H7 (cell line): Measurements from ENCODE around the gene DEFB129. TPM values are rescaled to one million over a fixed set of nuclear protein-coding genes. Genes with fewer than 3 reads are reported as not detected.
"Not testable (repeated sequence)": the region's sequence is repeated elsewhere in the genome, so short reads cannot be mapped to it uniquely, and the experiment has no call there.

Experiments
- DNase-seq: peaks from one replicate; pipeline ENCODE4 v3.0.0; 2012
- H3K27me3 ChIP-seq: 2 replicates; pipeline ENCODE4 v1.6.0; 2011; ENCODE audit warnings: mild to moderate bottlenecking, low read length; ENCODE audit not compliant: control insufficient read depth, insufficient read depth
- H3K36me3 ChIP-seq: replicated peaks from 2 replicates; pipeline ENCODE4 v1.5.1; 2011; ENCODE audit warnings: low read length; ENCODE audit not compliant: control insufficient read depth, insufficient read depth
- H3K4me3 ChIP-seq: 2 replicates; pipeline ENCODE4 v1.5.1; 2011; ENCODE audit warnings: low read depth, mild to moderate bottlenecking, control low read depth, low read length, moderate library complexity; ENCODE audit not compliant: insufficient read depth
- total RNA-seq: library from RNA; depleted of rRNA; stranded (reverse); fragments of >200 nt; shearing (Covaris generic); gene quantifications from 2 replicates; pipeline ENCODE4 v1.2.3, GENCODE V29; 2014

The DEFB129 gene
- total RNA-seq, 1 experiment from 2014 or later, result not detected

GRCh38 chr20:225879-226278 is 1.2 kb upstream of the DEFB129 start:
- DNase-seq, H3K4me3 ChIP-seq, H3K27me3 ChIP-seq, H3K36me3 ChIP-seq: not testable (repeated sequence)

DNA sequence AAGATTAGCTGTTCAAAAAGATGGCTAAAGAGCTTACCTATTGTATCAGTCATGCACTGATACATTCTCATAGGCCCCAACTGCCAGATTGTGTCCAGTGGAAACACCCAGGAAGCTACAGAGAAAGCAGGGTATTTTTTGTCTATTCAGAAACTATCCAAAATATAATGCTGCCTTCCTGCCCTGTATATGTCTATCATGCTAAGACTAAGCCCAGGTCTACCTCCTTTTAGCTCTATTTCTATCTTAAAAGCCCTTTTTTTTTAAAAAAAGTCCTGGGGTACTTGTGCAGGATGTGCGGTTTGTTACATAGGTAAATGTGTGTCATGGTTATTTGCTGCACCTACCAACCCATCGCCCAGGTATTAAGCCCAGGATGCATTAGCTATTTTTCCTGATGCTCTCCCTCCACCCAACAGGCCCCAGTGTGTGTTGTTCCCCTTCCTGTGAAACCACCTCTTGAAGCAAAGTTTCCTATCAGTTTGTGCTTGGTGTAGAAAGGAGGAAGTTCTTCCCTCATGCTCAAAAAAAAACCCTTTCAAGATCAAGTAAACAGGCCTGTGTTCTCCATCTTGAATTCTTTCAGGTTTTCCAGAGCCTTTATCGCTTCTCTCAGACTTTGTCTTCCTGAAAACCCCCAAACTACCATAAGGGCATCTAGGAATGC is 514 bp downstream of the DEFB129 start:
- Histone ChIP-seq H3K4me3 (no peak overlapping the region), H3K36me3 (no peaks in the 10 kb centered on the region), H3K27me3 (no peaks in the 10 kb centered on the region; the same call in 1 of the 2 replicates)
- no peak for DNase-seq

DNA sequence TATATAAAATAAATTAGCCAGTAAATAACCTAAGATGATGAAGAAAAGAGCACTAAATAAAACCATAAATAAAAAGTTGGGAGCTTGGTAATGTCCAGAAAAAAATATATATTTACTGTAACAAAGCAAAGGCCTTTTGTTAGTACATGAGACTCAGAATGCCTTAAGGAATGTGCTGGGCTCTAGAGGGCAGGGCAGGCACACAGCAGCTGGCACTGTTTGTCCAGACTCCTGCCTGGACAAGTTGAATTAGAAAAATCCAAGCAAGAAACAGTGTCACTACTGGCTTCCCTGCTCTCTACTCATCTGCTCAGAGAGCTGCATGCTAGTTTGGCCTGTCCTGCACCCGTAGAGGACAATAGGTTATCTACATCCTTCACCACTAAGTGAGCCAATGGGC is 8.8 kb downstream of the DEFB129 start:
- Histone ChIP-seq H3K4me3 (no peak overlapping the region), H3K27me3 (peaks cover 14% of the 10 kb centered on the region)
- no peak for DNase-seq

GRCh38 chr20:237489-237888 is 10.4 kb downstream of the DEFB129 start:
- DNase-seq, result no peak
- H3K27me3 ChIP-seq, result peaks cover 20% of the 10 kb centered on the region

More for the DNA sequence above, 8.8 kb downstream of the DEFB129 start:
- H3K36me3 ChIP-seq, result no peaks in the 10 kb centered on the region

DNA sequence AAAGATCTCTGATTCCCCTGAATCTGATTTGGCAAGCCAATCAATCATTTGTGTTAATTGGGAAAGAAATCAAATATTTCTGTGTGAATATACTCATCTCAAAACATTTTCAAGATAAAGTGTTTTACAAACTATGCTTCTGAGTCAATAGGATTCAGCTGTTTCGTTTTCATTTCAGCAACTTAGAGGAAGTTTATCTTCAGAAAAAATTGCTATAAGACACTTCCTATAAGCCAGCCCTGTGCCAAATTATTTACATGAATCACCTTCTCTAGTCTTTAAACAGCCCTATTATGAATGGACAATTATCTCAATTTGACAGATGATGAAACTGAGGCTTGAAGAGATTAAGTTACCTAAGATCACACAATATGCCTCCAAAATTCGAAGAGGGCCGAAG is 10.9 kb downstream of the DEFB129 start:
- H3K27me3 ChIP-seq, result peaks cover 22% of the 10 kb centered on the region
- H3K4me3 ChIP-seq, result no peak overlapping the region
- no peak for DNase-seq
- no peaks in the 10 kb centered on the region for H3K36me3 ChIP-seq

More at GRCh38 chr20:237489-237888, 10.4 kb downstream of the DEFB129 start:
- Histone ChIP-seq H3K36me3 (no peaks in the 10 kb centered on the region), H3K4me3 (no peak overlapping the region)

- Histone ChIP-seq H3K27me3 (peaks cover 34% of the 10 kb centered on the region), H3K4me3 (no peak overlapping the region), H3K36me3 (no peaks in the 10 kb centered on the region)
- DNase-seq, result no peak
These were observed 15.8 kb downstream of the DEFB129 start for GRCh38 chr20:242905-243304.

- DNase-seq, result no peak
These were observed 24.3 kb downstream of the DEFB129 start for GRCh38 chr20:251354-251753.

GRCh38 chr20:252801-253200 is 25.7 kb downstream of the DEFB129 start:
- Histone ChIP-seq H3K27me3 (peaks cover 68% of the 10 kb centered on the region), H3K4me3 (no peak overlapping the region), H3K36me3 (no peaks in the 10 kb centered on the region)
- DNase-seq, result no peak

More at GRCh38 chr20:251354-251753, 24.3 kb downstream of the DEFB129 start:
- Histone ChIP-seq H3K36me3 (no peaks in the 10 kb centered on the region), H3K4me3 (no peak overlapping the region), H3K27me3 (peaks cover 60% of the 10 kb centered on the region)

DNA sequence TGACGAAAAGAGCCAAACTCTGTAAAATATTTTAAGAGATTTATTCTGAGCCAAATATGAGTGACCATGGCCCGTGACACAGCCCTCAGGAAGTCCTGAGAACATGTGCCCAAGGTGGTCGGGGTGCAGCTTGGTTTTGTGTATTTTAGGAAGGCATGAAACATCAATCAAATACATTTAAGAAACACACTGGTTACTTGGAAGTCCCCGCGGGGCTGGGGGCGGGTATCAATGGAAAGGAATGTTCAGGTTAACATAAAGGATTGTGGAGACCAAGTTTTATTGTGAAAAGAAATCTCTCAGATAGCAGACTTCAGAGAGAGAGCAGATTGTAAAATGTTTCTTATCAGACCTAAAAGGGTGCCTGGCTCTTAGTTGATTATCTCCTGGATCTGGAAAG is 26.4 kb downstream of the DEFB129 start:
- not testable (repeated sequence) for DNase-seq

GRCh38 chr20:257419-257818 is 30.4 kb downstream of the DEFB129 start, which contains the start of gene DEFB132:
Gene DEFB132 (plus strand): TSS chr20:257724. CDS start chr20:257779, 55 bp downstream.
- no peak for DNase-seq
- Histone ChIP-seq H3K27me3 (peaks cover 64% of the 10 kb centered on the region), H3K36me3 (no peaks in the 10 kb centered on the region), H3K4me3 (no peak within 1 kb of the TSS)

More for the DNA sequence above, 26.4 kb downstream of the DEFB129 start:
- not testable (repeated sequence) for H3K4me3 ChIP-seq, H3K36me3 ChIP-seq
- H3K27me3 ChIP-seq, result peaks cover 72% of the 10 kb centered on the region

- DNase-seq, result no peak
- Histone ChIP-seq H3K4me3 (no peak overlapping the region), H3K27me3 (peaks cover 62% of the 10 kb centered on the region), H3K36me3 (no peaks in the 10 kb centered on the region)
These were observed 31.3 kb downstream of the DEFB129 start for GRCh38 chr20:258269-258858.

DNA sequence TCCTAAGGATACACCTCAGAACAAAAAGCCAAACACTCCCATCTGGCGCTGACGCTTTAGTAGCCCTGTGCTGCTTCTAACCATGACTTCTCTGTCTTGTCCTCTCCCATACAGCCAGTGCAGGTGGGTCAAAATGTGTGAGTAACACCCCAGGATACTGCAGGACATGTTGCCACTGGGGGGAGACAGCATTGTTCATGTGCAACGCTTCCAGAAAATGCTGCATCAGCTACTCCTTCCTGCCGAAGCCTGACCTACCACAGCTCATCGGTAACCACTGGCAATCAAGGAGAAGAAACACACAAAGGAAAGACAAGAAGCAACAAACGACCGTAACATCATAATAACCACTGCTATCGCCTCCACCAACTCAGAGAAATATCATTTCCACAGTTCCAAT is 31.9 kb downstream of the DEFB129 start:
- peaks cover 67% of the 10 kb centered on the region for H3K27me3 ChIP-seq

GRCh38 chr20:259981-260380 is 32.9 kb downstream of the DEFB129 start:
- Histone ChIP-seq H3K4me3 (no peak overlapping the region), H3K36me3 (no peaks in the 10 kb centered on the region), H3K27me3 (peaks cover 60% of the 10 kb centered on the region)
- no peak for DNase-seq

More for the DNA sequence above, 31.9 kb downstream of the DEFB129 start:
- peak; percentile 48 for DNase-seq
- Histone ChIP-seq H3K4me3 (no peak overlapping the region), H3K36me3 (no peaks in the 10 kb centered on the region)

DNA sequence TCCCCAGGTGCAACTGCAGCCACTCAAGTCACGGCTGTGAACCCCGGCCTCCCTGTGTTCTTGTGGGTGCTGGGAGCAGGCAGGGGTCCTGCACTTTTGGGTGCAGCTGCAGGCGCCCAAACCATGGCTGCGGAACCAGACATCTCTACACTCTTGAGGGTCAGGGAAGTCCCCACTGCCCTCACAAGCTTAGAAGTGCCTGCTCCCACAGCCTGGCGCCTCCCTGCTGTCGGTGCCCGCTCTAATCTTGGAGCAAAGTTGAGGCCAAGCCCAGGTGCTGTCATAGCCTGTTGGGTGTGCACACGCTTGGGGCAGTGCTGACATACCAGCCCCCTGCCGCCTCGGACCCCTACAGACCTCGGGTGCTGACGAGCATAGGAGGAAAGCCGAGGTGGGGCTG is 36.6 kb downstream of the DEFB129 start:
- peaks cover 41% of the 10 kb centered on the region for H3K27me3 ChIP-seq
- DNase-seq, result no peak
- H3K36me3 ChIP-seq, result no peaks in the 10 kb centered on the region
- no peak overlapping the region for H3K4me3 ChIP-seq
